ENCODE measurements around the gene VPS4A. TPM values are rescaled to one million over a fixed set of nuclear protein-coding genes. Genes with fewer than 3 reads are reported as not detected.

The VPS4A gene
- total and polyA plus RNA-seq, 8 donors, result 4.1 to 51.0 (median 31.0) TPM

DNA sequence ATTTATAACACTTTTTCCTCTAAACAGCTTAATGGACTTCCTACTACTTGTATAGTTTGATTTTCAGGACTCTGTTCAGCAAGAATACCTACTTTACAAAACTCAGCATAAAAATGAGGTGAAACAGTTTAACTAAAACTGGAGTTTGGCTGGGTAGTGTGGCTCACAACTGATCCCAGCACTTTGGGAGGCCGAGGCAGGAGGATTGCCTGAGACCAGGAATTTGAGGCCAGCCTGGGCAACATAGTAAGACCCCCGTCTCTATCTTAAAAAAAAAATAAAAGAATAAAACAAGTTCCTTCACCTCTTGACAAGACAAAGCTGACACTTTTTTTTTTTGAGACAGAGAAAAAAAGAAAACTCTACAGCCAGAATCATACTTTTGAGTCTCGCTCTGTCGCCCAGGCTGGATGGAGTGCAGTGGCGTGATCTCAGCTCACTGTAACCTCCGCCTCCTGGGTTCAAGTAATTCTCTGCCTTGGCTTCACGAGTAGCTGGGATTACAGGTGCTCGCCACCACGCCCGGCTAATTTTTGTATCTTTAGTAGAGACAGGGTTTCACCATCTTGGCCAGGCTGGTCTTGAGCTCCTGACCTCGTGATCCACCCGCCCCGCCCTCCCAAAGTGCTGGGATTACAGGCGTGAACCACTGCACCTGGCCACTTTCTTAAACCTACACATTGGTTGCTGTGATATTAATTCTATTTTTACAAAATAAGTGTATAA lies 16.6 kb downstream of the VPS4A start:
- intact Hi-C loops (cut with DNase I; ENCODE audit: low total_unique reads), result no loop called here
- H3K36me3 ChIP-seq, result peaks cover 36 to 72% (median 65%) of the 10 kb centered on the region in 4 donors
- H3K27me3 ChIP-seq, result no peaks in the 10 kb centered on the region
- H3K9me3 ChIP-seq, result no peaks in the 10 kb centered on the region
- peak overlapping the region in 1 of 5 donors; percentile 91 for H3K27ac ChIP-seq
- 86 to 88% (median 87%) methylated on average over 14 of the region's 14 CpGs for WGBS, 5 donors
- no peak for DNase-seq
- H3K4me1 ChIP-seq, result peaks cover 39 to 81% (median 74%) of the 10 kb centered on the region in 4 donors
- TF ChIP-seq EP300 (IDR thresholded peaks at IDR 0.05) (no peak), POLR2AphosphoS5 (IDR thresholded peaks at IDR 0.05) (no peak), POLR2A (IDR thresholded peaks at IDR 0.05) (no peak)
- TF ChIP-seq, protein P1, sequence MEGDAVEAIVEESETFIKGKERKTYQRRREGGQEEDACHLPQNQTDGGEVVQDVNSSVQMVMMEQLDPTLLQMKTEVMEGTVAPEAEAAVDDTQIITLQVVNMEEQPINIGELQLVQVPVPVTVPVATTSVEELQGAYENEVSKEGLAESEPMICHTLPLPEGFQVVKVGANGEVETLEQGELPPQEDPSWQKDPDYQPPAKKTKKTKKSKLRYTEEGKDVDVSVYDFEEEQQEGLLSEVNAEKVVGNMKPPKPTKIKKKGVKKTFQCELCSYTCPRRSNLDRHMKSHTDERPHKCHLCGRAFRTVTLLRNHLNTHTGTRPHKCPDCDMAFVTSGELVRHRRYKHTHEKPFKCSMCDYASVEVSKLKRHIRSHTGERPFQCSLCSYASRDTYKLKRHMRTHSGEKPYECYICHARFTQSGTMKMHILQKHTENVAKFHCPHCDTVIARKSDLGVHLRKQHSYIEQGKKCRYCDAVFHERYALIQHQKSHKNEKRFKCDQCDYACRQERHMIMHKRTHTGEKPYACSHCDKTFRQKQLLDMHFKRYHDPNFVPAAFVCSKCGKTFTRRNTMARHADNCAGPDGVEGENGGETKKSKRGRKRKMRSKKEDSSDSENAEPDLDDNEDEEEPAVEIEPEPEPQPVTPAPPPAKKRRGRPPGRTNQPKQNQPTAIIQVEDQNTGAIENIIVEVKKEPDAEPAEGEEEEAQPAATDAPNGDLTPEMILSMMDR (IDR thresholded peaks at IDR 0.05), result no peak
- H3K4me3 ChIP-seq, result no peak overlapping the region

DNA sequence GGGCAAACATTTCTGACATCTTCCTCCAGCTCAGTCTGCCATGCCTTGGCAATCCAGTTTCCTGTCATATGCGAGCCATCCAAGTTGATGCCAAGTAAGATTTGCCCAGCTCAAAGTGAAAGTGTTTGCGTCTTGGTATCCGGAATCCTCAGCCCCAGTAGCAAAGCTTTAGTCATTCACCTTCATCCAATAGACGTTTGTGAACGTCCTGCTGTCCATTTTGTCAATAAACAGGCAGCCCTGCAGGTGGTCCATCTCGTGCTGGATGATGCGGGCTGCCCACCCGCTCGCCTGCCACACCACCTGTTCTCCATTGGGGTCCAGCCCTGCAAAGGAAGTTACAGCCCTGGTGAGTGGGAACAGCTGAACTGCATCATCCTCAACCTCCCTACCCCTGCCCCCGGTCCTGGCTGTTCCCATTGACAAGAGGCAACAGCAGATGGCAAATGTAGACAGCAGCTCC lies 17.7 kb downstream of the VPS4A start:
- H3K27me3 ChIP-seq, result no peaks in the 10 kb centered on the region
- TF ChIP-seq, protein P1 (IDR thresholded peaks at IDR 0.05), result no peak
- TF ChIP-seq EP300 (IDR thresholded peaks at IDR 0.05), result no peak
- no peak for TF ChIP-seq POLR2AphosphoS5 (IDR thresholded peaks at IDR 0.05)
- TF ChIP-seq POLR2A (IDR thresholded peaks at IDR 0.05), result no peak
- WGBS, 5 donors, result 30 to 49% (median 43%) methylated on average over 10 of the region's 10 CpGs
- peaks cover 33 to 72% (median 65%) of the 10 kb centered on the region in 4 donors for H3K36me3 ChIP-seq
- no peak for DNase-seq
- H3K4me1 ChIP-seq, result peaks cover 39 to 86% (median 76%) of the 10 kb centered on the region in 4 donors
- H3K27ac ChIP-seq, result peak overlapping the region in 2 of 5 donors; percentile 41 to 91
- H3K9me3 ChIP-seq, result no peaks in the 10 kb centered on the region
- H3K4me3 ChIP-seq, result peak overlapping the region; percentile 82 to 99 (median 92)
- intact Hi-C loops (cut with DNase I; ENCODE audit: low total_unique reads), result no loop called here

DNA sequence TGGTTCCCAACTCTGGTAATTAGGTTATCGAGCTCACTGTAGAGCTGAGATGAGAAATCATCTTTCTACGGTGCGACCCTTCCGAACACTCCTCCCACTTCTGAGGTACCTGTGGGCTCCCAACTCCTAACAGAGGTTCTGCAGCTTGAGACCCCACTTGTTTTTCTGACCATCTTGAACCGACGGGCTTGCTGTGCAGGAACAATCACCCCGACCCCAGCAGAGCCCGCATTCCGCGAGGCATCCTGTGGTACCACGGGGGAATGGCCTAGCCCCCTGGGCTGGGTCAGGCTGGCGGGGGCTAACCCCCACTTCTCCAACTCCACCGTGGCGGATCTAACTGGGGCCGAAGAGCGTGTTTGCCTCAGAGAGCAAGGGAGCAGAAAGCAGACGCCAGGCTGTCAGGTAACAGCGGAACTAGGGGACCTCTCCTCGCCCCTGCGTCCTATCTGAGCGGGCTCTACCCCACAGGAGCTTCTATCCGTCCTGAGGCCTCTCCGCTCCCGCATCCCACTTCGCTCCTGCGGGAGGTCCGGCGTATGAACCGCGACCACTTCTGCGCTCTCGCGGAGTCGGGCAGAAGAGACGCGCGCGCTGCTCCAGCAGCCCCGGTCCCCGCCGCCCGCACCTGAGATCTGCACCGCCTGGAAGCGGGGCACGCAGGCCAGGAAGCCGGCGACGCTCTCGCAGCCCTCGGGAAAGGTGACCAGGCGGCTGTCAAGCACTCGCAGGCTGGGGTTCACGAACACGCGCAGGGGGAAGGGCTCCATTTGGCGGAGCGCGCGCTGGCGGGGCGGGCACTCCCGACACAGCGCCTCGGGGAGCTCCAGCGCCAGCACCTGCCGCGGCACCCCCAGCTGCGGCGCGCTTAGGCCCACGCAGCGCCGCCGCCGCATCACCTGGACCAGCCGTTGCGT lies 18.5 kb downstream of the VPS4A start:
- peak in 1 of 2 donors; percentile 69 for DNase-seq
- H3K27me3 ChIP-seq, result no peaks in the 10 kb centered on the region
- peaks cover 34 to 72% (median 65%) of the 10 kb centered on the region in 4 donors for H3K36me3 ChIP-seq
- H3K27ac ChIP-seq, result peak overlapping the region; percentile 79 to 96 (median 91)
- TF ChIP-seq EP300 (IDR thresholded peaks at IDR 0.05), result no peak
- no peak for TF ChIP-seq POLR2A (IDR thresholded peaks at IDR 0.05)
- TF ChIP-seq, protein P1 (IDR thresholded peaks at IDR 0.05), result no peak
- no peak for TF ChIP-seq POLR2AphosphoS5 (IDR thresholded peaks at IDR 0.05)
- H3K4me1 ChIP-seq, result peaks cover 33 to 86% (median 71%) of the 10 kb centered on the region in 4 donors
- H3K9me3 ChIP-seq, result no peaks in the 10 kb centered on the region
- H3K4me3 ChIP-seq, result peak overlapping the region; percentile 82 to 99 (median 92)
- intact Hi-C loops (cut with DNase I; ENCODE audit: low total_unique reads), result no loop called here
- WGBS, 5 donors, result 5 to 36% (median 5%) methylated on average over 12 to 77 of the region's 77 CpGs

Measured in stomach (tissue), 9 donors.